ENCODE measurements around the gene EXT2.

The EXT2 gene

GRCh38 chr11:44244639-44245310, 149.3 kb downstream of the EXT2 start:
- H2BK15ac ChIP-seq (ENCODE audit: low read depth, poor library complexity, severe bottlenecking), result no peak overlapping the region
- H2BK120ac ChIP-seq (ENCODE audit: low read depth, low read length), result no peak overlapping the region
- H2AFZ ChIP-seq (ENCODE audit: low read depth, low read length), result no peak overlapping the region
- H3K27me3 ChIP-seq (ENCODE audit: control insufficient read depth in 1 of 2, insufficient read depth in 1 of 2, low read length in 2 of 2), result no peaks in the 10 kb centered on the region
- no peaks in the 10 kb centered on the region for H3K9me3 ChIP-seq (ENCODE audit: control insufficient read depth, low read length)
- no peak overlapping the region for H3K4me3 ChIP-seq (ENCODE audit: insufficient read depth in 1 of 2, low read depth in 1 of 2, low read length in 2 of 2)
- DNase-seq, result peak; percentile 11
- no peak overlapping the region for H3K4me2 ChIP-seq (ENCODE audit: low read length, poor library complexity, severe bottlenecking)
- H3K36me3 ChIP-seq (ENCODE audit: control insufficient read depth in 1 of 2, insufficient read depth in 2 of 2, low read depth in 1 of 2, low read length in 2 of 2), result peaks cover 5 to 12% of the 10 kb centered on the region in 2 experiments
- H3K23ac ChIP-seq (ENCODE audit: low read length in 2 of 2), result no peak overlapping the region
- no peak overlapping the region for H3K9ac ChIP-seq (ENCODE audit: low read length)
- no peak overlapping the region for H3K18ac ChIP-seq (ENCODE audit: low read depth in 1 of 2, low read length in 2 of 2)
- H2BK5ac ChIP-seq (ENCODE audit: low read depth, low read length, poor library complexity, severe bottlenecking), result no peak overlapping the region
- no peak overlapping the region for H4K91ac ChIP-seq (ENCODE audit: low read length)
- H2BK12ac ChIP-seq (ENCODE audit: low read length in 2 of 2), result no peak overlapping the region
- H2AK5ac ChIP-seq (ENCODE audit: low read length, severe bottlenecking), result peak overlapping the region; percentile 21
- H4K8ac ChIP-seq (ENCODE audit: low read length), result no peak overlapping the region
- WGBS, result 52% methylated on average over 7 of the region's 8 CpGs
- H3K14ac ChIP-seq (ENCODE audit: low read length in 2 of 2), result no peak overlapping the region
- peak overlapping the region; percentile 44 for H3K27ac ChIP-seq (ENCODE audit: low read length, poor library complexity, severe bottlenecking)
- no peaks in the 10 kb centered on the region for H3K79me1 ChIP-seq (replicated peaks; ENCODE audit: low read length, poor library complexity, severe bottlenecking)
- peaks cover 9% of the 10 kb centered on the region for H3K4me1 ChIP-seq (ENCODE audit: control insufficient read depth, insufficient read depth, low read depth, low read length)
- H3K4ac ChIP-seq (ENCODE audit: low read depth in 1 of 2, low read length in 2 of 2), result no peak overlapping the region

- Histone ChIP-seq H3K27me3 (ENCODE audit: control insufficient read depth in 1 of 2, insufficient read depth in 1 of 2, low read length in 2 of 2) (no peaks in the 10 kb centered on the region), H2BK120ac (ENCODE audit: low read depth, low read length) (no peak overlapping the region), H3K9me3 (ENCODE audit: control insufficient read depth, low read length) (no peaks in the 10 kb centered on the region), H2AK5ac (ENCODE audit: low read length, severe bottlenecking) (peak overlapping the region; percentile 55), H3K79me1 (replicated peaks; ENCODE audit: low read length, poor library complexity, severe bottlenecking) (no peaks in the 10 kb centered on the region), H4K91ac (ENCODE audit: low read length) (no peak overlapping the region), H3K27ac (ENCODE audit: low read length, poor library complexity, severe bottlenecking) (no peak overlapping the region), H2BK12ac (ENCODE audit: low read length in 2 of 2) (no peak overlapping the region), H4K8ac (ENCODE audit: low read length) (no peak overlapping the region), H2BK5ac (ENCODE audit: low read depth, low read length, poor library complexity, severe bottlenecking) (no peak overlapping the region), H3K9ac (ENCODE audit: low read length) (no peak overlapping the region), H3K36me3 (ENCODE audit: control insufficient read depth in 1 of 2, insufficient read depth in 2 of 2, low read depth in 1 of 2, low read length in 2 of 2) (peaks cover 5 to 20% of the 10 kb centered on the region in 2 experiments), H3K4me1 (ENCODE audit: control insufficient read depth, insufficient read depth, low read depth, low read length) (peaks cover 9% of the 10 kb centered on the region), H3K4ac (ENCODE audit: low read depth in 1 of 2, low read length in 2 of 2) (no peak overlapping the region), H2AFZ (ENCODE audit: low read depth, low read length) (no peak overlapping the region), H3K4me2 (ENCODE audit: low read length, poor library complexity, severe bottlenecking) (no peak overlapping the region), H3K23ac (ENCODE audit: low read length in 2 of 2) (no peak overlapping the region), H3K4me3 (ENCODE audit: insufficient read depth in 1 of 2, low read depth in 1 of 2, low read length in 2 of 2) (no peak overlapping the region), H3K18ac (ENCODE audit: low read depth in 1 of 2, low read length in 2 of 2) (no peak overlapping the region), H2BK15ac (ENCODE audit: low read depth, poor library complexity, severe bottlenecking) (no peak overlapping the region), H3K14ac (ENCODE audit: low read length in 2 of 2) (no peak overlapping the region)
- WGBS, result 89% methylated on average over 4 of the region's 4 CpGs
- DNase-seq, result no peak
These were observed 151.2 kb downstream of the EXT2 start for GRCh38 chr11:44246726-44247125.

GRCh38 chr11:44247508-44247907, 152.0 kb downstream of the EXT2 start:
- Histone ChIP-seq H3K36me3 (ENCODE audit: control insufficient read depth in 1 of 2, insufficient read depth in 2 of 2, low read depth in 1 of 2, low read length in 2 of 2) (peaks cover 5 to 26% of the 10 kb centered on the region in 2 experiments), H3K14ac (ENCODE audit: low read length in 2 of 2) (no peak overlapping the region), H3K79me1 (replicated peaks; ENCODE audit: low read length, poor library complexity, severe bottlenecking) (no peaks in the 10 kb centered on the region), H2BK120ac (ENCODE audit: low read depth, low read length) (no peak overlapping the region), H2AK5ac (ENCODE audit: low read length, severe bottlenecking) (peak overlapping the region; percentile 66), H3K18ac (ENCODE audit: low read depth in 1 of 2, low read length in 2 of 2) (no peak overlapping the region), H3K9me3 (ENCODE audit: control insufficient read depth, low read length) (peaks cover 7% of the 10 kb centered on the region), H4K8ac (ENCODE audit: low read length) (no peak overlapping the region), H3K4me1 (ENCODE audit: control insufficient read depth, insufficient read depth, low read depth, low read length) (peaks cover 9% of the 10 kb centered on the region), H3K23ac (ENCODE audit: low read length in 2 of 2) (no peak overlapping the region), H3K4ac (ENCODE audit: low read depth in 1 of 2, low read length in 2 of 2) (no peak overlapping the region), H2BK5ac (ENCODE audit: low read depth, low read length, poor library complexity, severe bottlenecking) (no peak overlapping the region), H3K27me3 (ENCODE audit: control insufficient read depth in 1 of 2, insufficient read depth in 1 of 2, low read length in 2 of 2) (no peaks in the 10 kb centered on the region), H3K4me3 (ENCODE audit: insufficient read depth in 1 of 2, low read depth in 1 of 2, low read length in 2 of 2) (no peak overlapping the region), H3K4me2 (ENCODE audit: low read length, poor library complexity, severe bottlenecking) (no peak overlapping the region), H2AFZ (ENCODE audit: low read depth, low read length) (no peak overlapping the region), H3K27ac (ENCODE audit: low read length, poor library complexity, severe bottlenecking) (no peak overlapping the region), H2BK15ac (ENCODE audit: low read depth, poor library complexity, severe bottlenecking) (no peak overlapping the region), H2BK12ac (ENCODE audit: low read length in 2 of 2) (no peak overlapping the region), H4K91ac (ENCODE audit: low read length) (no peak overlapping the region), H3K9ac (ENCODE audit: low read length) (no peak overlapping the region)
- 76% methylated on average over 5 of the region's 6 CpGs for WGBS
- no peak for DNase-seq

GRCh38 chr11:44248109-44248508, 152.6 kb downstream of the EXT2 start:
- DNase-seq, result no peak
- Histone ChIP-seq H2BK5ac (ENCODE audit: low read depth, low read length, poor library complexity, severe bottlenecking) (no peak overlapping the region), H3K4me2 (ENCODE audit: low read length, poor library complexity, severe bottlenecking) (no peak overlapping the region), H4K8ac (ENCODE audit: low read length) (no peak overlapping the region), H3K4me1 (ENCODE audit: control insufficient read depth, insufficient read depth, low read depth, low read length) (peaks cover 7% of the 10 kb centered on the region), H2AFZ (ENCODE audit: low read depth, low read length) (no peak overlapping the region), H3K18ac (ENCODE audit: low read depth in 1 of 2, low read length in 2 of 2) (no peak overlapping the region), H3K9ac (ENCODE audit: low read length) (no peak overlapping the region), H3K14ac (ENCODE audit: low read length in 2 of 2) (no peak overlapping the region), H2BK120ac (ENCODE audit: low read depth, low read length) (no peak overlapping the region), H2BK15ac (ENCODE audit: low read depth, poor library complexity, severe bottlenecking) (no peak overlapping the region), H2BK12ac (ENCODE audit: low read length in 2 of 2) (no peak overlapping the region), H3K23ac (ENCODE audit: low read length in 2 of 2) (no peak overlapping the region), H3K4me3 (ENCODE audit: insufficient read depth in 1 of 2, low read depth in 1 of 2, low read length in 2 of 2) (no peak overlapping the region), H4K91ac (ENCODE audit: low read length) (no peak overlapping the region), H3K27ac (ENCODE audit: low read length, poor library complexity, severe bottlenecking) (no peak overlapping the region), H3K79me1 (replicated peaks; ENCODE audit: low read length, poor library complexity, severe bottlenecking) (no peaks in the 10 kb centered on the region), H3K4ac (ENCODE audit: low read depth in 1 of 2, low read length in 2 of 2) (no peak overlapping the region), H3K9me3 (ENCODE audit: control insufficient read depth, low read length) (peaks cover 13% of the 10 kb centered on the region), H2AK5ac (ENCODE audit: low read length, severe bottlenecking) (no peak overlapping the region), H3K36me3 (ENCODE audit: control insufficient read depth in 1 of 2, insufficient read depth in 2 of 2, low read depth in 1 of 2, low read length in 2 of 2) (peaks cover 5 to 26% of the 10 kb centered on the region in 2 experiments), H3K27me3 (ENCODE audit: control insufficient read depth in 1 of 2, insufficient read depth in 1 of 2, low read length in 2 of 2) (no peaks in the 10 kb centered on the region)
- 82% methylated on average over 2 of the region's 2 CpGs for WGBS
